HG02588 (cell line): ENCODE data around the gene IL12A.

Experiments
- ATAC-seq: cut with Tn5 transposase; IDR thresholded peaks from one replicate; pipeline ENCODE4 v1.9.1; 2021; ENCODE audit warnings: mild to moderate bottlenecking, moderate library complexity; ENCODE audit not compliant: unreplicated experiment

Gene IL12A

GRCh38 chr3:159989973-159990846 is 1.6 kb downstream of the IL12A start:
- ATAC-seq: no peak

- no peak for ATAC-seq
These were observed 3.0 kb downstream of the IL12A start for GRCh38 chr3:159991591-159991990.

DNA sequence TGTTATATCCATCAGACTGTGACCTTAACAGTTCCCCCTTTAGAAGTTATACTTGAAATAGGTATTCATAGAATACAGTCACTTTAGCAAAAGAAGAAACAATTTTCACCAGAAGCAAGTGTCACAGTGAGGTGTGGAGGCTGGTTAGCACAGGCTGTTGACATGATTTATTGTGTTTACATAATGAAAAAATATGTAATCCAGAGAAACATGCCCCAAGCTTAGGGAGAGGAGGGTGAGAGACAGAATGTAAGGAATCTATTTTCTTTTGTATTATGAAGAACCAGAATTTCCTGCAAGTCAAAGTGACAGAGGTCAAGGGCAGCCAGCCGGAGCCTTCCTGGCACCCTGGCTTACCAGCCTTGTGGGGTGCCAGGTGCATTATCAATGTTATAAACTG is 4.0 kb downstream of the IL12A start:
- ATAC-seq: no peak

DNA sequence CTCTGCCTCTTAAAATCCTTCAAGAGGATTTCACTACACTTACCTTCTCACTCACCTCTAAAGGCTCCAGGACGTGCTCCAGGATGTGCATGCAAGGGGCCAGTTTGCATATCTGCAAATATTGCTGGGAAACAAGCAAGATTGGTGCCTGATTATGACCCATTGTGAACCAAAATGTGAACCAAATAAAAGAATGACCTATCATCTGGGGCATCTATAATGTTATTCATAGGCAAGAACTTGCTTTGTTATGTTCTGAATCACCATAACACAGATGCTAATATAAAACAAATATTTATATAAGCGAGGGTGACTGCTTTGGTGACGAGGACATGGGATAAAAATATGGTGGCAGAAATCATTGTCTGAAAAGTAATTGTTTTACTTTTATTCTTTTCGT is 5.5 kb downstream of the IL12A start:
- ATAC-seq: no peak

DNA sequence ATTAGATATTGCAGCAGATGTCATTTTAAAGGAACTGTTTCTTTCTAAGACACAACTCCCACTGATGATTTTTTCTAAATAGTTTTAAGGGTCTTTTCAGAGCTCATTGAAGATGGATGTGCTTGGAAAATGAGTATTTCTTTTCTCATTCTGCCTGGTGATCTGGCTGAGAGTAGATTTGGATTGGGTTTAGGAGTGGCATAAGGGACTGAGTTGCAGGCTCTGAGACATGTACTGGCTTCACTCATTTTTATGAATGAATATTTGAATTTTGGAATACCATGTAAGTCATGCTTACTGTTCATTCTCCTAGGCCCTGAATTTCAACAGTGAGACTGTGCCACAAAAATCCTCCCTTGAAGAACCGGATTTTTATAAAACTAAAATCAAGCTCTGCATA is 6.5 kb downstream of the IL12A start:
- no peak for ATAC-seq

DNA sequence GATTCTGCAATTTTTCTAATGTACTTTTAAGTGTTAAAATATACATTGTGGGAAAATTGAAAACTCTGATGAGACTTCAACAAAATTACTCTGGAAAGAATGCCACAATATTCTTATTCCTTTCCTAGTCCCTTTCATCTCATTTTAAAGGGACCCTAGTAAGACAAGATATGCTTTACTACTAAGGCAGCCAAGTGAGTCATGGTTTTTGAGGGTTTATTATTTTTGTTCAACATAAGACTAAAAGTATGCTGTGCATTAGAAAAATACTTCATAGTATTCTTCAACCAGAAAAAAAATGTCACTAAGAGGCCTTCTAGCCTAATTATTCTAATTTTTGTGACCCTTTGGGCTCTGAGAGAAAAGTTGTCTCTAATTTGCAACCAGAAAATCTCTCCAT is 7.4 kb downstream of the IL12A start:
- no peak for ATAC-seq

GRCh38 chr3:159996959-159997358 is 8.3 kb downstream of the IL12A start:
- no peak for ATAC-seq

GRCh38 chr3:160001148-160001760 is 12.6 kb downstream of the IL12A start:
- no peak for ATAC-seq

- no peak for ATAC-seq
These were observed 13.4 kb downstream of the IL12A start for GRCh38 chr3:160001850-160002623.

- ATAC-seq: peak; percentile 83
These were observed 15.0 kb downstream of the IL12A start for GRCh38 chr3:160003520-160004128.

DNA sequence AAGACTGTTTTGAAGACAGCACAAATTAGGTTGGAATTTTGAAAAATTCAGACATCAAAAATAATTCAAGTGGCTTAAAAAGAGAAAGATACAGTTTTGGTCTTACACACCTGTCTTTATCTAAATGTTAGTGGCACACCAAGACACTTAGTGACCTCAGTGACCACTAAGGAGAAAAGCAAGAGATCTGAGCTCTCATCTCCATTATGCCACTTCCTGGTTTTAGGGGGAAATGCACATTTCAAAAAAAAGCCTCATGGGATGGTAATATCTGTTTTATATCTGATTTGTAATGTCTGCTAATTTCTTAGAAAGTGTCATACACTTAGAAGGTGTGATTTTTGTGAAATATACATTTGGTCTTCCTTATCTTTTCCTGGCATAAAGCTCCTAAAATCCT is 16.4 kb downstream of the IL12A start:
- ATAC-seq: no peak

- ATAC-seq: peak; percentile 38
These were observed 17.9 kb downstream of the IL12A start for GRCh38 chr3:160006282-160007163.

DNA sequence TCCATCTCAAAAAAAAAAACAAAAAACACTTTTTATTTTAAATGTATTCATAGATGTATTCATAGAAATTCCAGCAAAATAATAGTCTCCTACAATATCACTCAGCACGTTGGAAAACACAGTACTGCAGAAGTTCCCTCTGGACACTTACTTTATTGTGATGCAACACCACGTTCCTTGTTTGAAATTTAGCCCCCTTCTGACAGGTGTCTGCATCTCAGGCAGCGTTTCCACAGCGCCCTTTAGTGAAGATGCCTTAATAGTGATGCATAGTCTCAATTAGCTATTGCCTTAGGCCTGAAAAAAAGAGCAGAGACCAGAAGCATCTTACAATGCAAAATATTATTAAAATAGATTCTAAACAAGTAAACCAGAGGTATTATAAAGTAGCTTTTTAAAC is 20.3 kb downstream of the IL12A start:
- ATAC-seq: no peak

GRCh38 chr3:160009525-160009924 is 20.9 kb downstream of the IL12A start:
- no peak for ATAC-seq

- peak; percentile 73 for ATAC-seq
These were observed 21.9 kb downstream of the IL12A start for GRCh38 chr3:160010578-160010977.

DNA sequence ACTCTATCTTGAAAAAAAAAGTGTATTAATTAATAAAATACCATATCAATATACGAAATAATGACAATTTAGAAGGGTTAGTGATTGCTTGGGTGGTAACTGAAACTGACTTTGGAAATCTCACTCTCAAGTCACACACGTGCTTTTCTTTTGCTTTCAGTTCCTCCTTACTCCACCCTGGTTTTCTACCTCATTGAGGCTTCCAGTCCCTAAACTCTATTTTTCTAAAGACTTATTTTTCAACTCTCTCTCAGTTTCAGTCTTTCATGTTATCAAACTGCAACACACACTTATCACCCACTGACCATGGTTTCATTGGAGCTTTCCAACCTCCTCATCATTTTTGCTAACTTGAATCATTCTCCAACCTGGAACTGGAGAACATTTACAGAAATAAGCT is 23.5 kb downstream of the IL12A start:
- peak; percentile 84 for ATAC-seq

- ATAC-seq: no peak
These were observed 28.3 kb downstream of the IL12A start for GRCh38 chr3:160016972-160017371.

- ATAC-seq: no peak
These were observed 30.3 kb downstream of the IL12A start for GRCh38 chr3:160018959-160019358.

DNA sequence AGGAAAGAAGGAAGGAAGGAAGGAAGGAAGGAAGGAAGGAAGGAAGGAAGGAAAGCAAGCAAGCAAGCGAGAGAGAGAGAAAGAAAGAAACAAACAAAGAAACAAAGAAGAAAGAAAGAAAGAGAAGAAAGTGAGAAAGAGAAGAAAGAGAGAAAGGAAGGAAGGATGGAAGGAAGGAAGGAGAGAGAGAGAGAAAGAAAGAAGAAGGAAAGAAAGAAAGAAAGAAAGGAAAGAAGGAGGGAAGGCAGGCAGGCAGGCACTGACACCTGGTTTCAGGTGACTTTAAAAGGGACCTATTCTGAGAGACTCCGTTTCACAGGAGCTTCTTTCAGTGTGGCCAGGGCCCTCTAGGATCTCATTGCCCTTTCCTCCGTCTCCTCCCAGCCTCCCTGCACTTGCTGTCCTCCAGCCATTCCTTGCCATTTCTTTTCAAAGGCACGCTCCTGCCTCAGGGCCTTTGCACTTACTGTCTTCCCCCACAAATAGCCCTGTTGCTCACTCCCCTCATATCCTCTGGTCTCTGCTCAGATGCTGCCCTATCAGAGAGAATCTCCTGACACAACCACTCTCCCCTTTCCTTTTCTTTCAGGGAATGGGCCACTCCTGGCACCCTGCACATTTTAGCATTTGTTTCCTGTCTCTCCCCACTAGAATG is 31.5 kb downstream of the IL12A start:
- no peak for ATAC-seq

DNA sequence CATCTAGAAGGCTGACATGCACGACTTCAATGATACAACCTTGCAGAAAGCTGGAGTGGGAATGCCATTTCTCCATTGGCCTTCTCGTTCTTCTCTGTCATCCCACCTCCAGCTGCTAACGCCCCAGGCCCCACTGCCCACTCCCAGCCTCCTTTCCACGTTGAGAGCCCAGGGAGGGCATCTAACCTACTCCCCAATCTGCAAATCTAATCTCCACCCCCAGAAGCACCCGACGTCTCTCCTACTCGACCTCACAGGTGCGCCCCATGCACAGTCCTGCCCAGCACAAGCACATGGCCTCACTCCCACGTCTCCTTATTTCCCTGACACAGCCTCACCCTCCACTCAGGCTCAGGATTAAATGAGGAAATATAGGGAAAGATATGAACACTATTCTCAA is 33.4 kb downstream of the IL12A start:
- ATAC-seq: no peak
